ENCODE results near the gene HSPA1A. TPM values are rescaled to one million over a fixed set of nuclear protein-coding genes. Genes with fewer than 3 reads are reported as not detected.

HSPA1A gene
- total RNA-seq = 54.6 and 67.0 TPM in 2 replicates

- Histone ChIP-seq H3K27me3 (ENCODE audit: control insufficient read depth, insufficient read depth, low read length) (no peaks in the 10 kb centered on the region), H3K36me3 (ENCODE audit: control insufficient read depth, insufficient read depth, low read length) (no peaks in the 10 kb centered on the region), H3K4me3 (ENCODE audit: low read depth, low read length) (peak within 1 kb of the TSS; percentile 48)
- no peak for DNase-seq (ENCODE audit: low read depth)
- no peak for TF ChIP-seq CTCF (IDR thresholded peaks at IDR 0.05; ENCODE audit: insufficient read depth, low read length, poor library complexity, severe bottlenecking)
Observed at GRCh38 chr6:31815025-31815838, at the start of gene HSPA1A, which contains the start of gene HSPA1L. TSS of gene HSPA1A (plus strand) at chr6:31815543. CDS start at chr6:31815757, 214 bp downstream. TSS of gene HSPA1L (minus strand) at chr6:31815283. CDS start at chr6:31811972, 3,311 bp downstream.

- DNase-seq (ENCODE audit: low read depth) = no peak
- H3K27me3 ChIP-seq (ENCODE audit: control insufficient read depth, insufficient read depth, low read length) = no peaks in the 10 kb centered on the region
- no peak for TF ChIP-seq CTCF (IDR thresholded peaks at IDR 0.05; ENCODE audit: insufficient read depth, low read length, poor library complexity, severe bottlenecking)
Observed at GRCh38 chr6:31765559-31765909, 49.8 kb upstream of the HSPA1A start.

GRCh38 chr6:31765910-31766794, 49.2 kb upstream of the HSPA1A start:
- TF ChIP-seq CTCF (IDR thresholded peaks at IDR 0.05; ENCODE audit: insufficient read depth, low read length, poor library complexity, severe bottlenecking) = no peak
- H3K36me3 ChIP-seq (ENCODE audit: control insufficient read depth, insufficient read depth, low read length) = no peaks in the 10 kb centered on the region
- DNase-seq (ENCODE audit: low read depth) = no peak
- H3K4me3 ChIP-seq (ENCODE audit: low read depth, low read length) = peak overlapping the region; percentile 14
- no peaks in the 10 kb centered on the region for H3K27me3 ChIP-seq (ENCODE audit: control insufficient read depth, insufficient read depth, low read length)

More at GRCh38 chr6:31765559-31765909, 49.8 kb upstream of the HSPA1A start:
- H3K36me3 ChIP-seq (ENCODE audit: control insufficient read depth, insufficient read depth, low read length) = no peaks in the 10 kb centered on the region
- H3K4me3 ChIP-seq (ENCODE audit: low read depth, low read length) = no peak overlapping the region

- no peak for TF ChIP-seq CTCF (IDR thresholded peaks at IDR 0.05; ENCODE audit: insufficient read depth, low read length, poor library complexity, severe bottlenecking)
- H3K27me3 ChIP-seq (ENCODE audit: control insufficient read depth, insufficient read depth, low read length) = no peaks in the 10 kb centered on the region
- no peak overlapping the region for H3K4me3 ChIP-seq (ENCODE audit: low read depth, low read length)
- no peaks in the 10 kb centered on the region for H3K36me3 ChIP-seq (ENCODE audit: control insufficient read depth, insufficient read depth, low read length)
- no peak for DNase-seq (ENCODE audit: low read depth)
Observed at GRCh38 chr6:31767096-31767645, 48.2 kb upstream of the HSPA1A start.

- Histone ChIP-seq H3K36me3 (ENCODE audit: control insufficient read depth, insufficient read depth, low read length) (no peaks in the 10 kb centered on the region), H3K27me3 (ENCODE audit: control insufficient read depth, insufficient read depth, low read length) (no peaks in the 10 kb centered on the region), H3K4me3 (ENCODE audit: low read depth, low read length) (no peak overlapping the region)
- no peak for DNase-seq (ENCODE audit: low read depth)
- no peak for TF ChIP-seq CTCF (IDR thresholded peaks at IDR 0.05; ENCODE audit: insufficient read depth, low read length, poor library complexity, severe bottlenecking)
Observed at GRCh38 chr6:31768363-31769257, 46.7 kb upstream of the HSPA1A start.
